Measurements from ENCODE around the gene ST6GALNAC4. TPM values are rescaled to one million over a fixed set of nuclear protein-coding genes. Genes with fewer than 3 reads are reported as not detected.

ST6GALNAC4 gene
- total RNA-seq, result 28.0 and 28.3 TPM in 2 replicates

GRCh38 chr9:127916720-127917581 is at the start of gene ST6GALNAC4:
Gene ST6GALNAC4, minus strand, starts transcription at chr9:127917041. Its CDS starts 622 bp downstream, at chr9:127916419.
- H3K27me3 Mint-ChIP-seq, result peaks cover under 1% of the 10 kb centered on the region
- peaks cover 44% of the 10 kb centered on the region for H3K4me1 Mint-ChIP-seq

GRCh38 chr9:127965953-127966352 is 49.1 kb upstream of the ST6GALNAC4 start:
- no peak for DNase-seq
- Mint-ChIP-seq H3K27ac (peak overlapping the region; percentile 90), H3K9me3 (no peaks in the 10 kb centered on the region), H3K36me3 (ENCODE audit: low read depth) (peaks cover 27% of the 10 kb centered on the region), H3K4me1 (peaks cover 87% of the 10 kb centered on the region), H3K27me3 (no peaks in the 10 kb centered on the region), H3K4me3 (peak overlapping the region; percentile 96)
- intact Hi-C loops (cut with micrococcal nuclease), result no loop called here

More at GRCh38 chr9:127916720-127917581, at the start of gene ST6GALNAC4:
- Mint-ChIP-seq H3K36me3 (ENCODE audit: low read depth) (peaks cover 15% of the 10 kb centered on the region), H3K27ac (peak within 1 kb of the TSS; percentile 87), H3K4me3 (peak within 1 kb of the TSS; percentile 86), H3K9me3 (no peaks in the 10 kb centered on the region)
- DNase-seq, result peak; percentile 98
- intact Hi-C loops (cut with micrococcal nuclease), result loop anchor here (1.0 to 5.0 kb wide), 4 partner anchors 12 to 305 kb away; partner anchors contain the start of genes CDK9, ST6GALNAC6 and STXBP1

GRCh38 chr9:127963359-127964064 is 46.7 kb upstream of the ST6GALNAC4 start:
- peak overlapping the region; percentile 72 for H3K27ac Mint-ChIP-seq
- H3K4me3 Mint-ChIP-seq, result peak overlapping the region; percentile 37
- H3K9me3 Mint-ChIP-seq, result no peaks in the 10 kb centered on the region
- peaks cover 86% of the 10 kb centered on the region for H3K4me1 Mint-ChIP-seq
- intact Hi-C loops (cut with micrococcal nuclease), result no loop called here
- peaks cover 41% of the 10 kb centered on the region for H3K36me3 Mint-ChIP-seq (ENCODE audit: low read depth)
- DNase-seq, result no peak
- H3K27me3 Mint-ChIP-seq, result no peaks in the 10 kb centered on the region

GRCh38 chr9:127963041-127963358 is 46.2 kb upstream of the ST6GALNAC4 start:
- Mint-ChIP-seq H3K4me3 (peak overlapping the region; percentile 37), H3K36me3 (ENCODE audit: low read depth) (peaks cover 42% of the 10 kb centered on the region), H3K9me3 (no peaks in the 10 kb centered on the region), H3K4me1 (peaks cover 83% of the 10 kb centered on the region), H3K27ac (peak overlapping the region; percentile 28), H3K27me3 (no peaks in the 10 kb centered on the region)
- intact Hi-C loops (cut with micrococcal nuclease), result no loop called here
- DNase-seq, result no peak

- no peak overlapping the region for H3K4me3 Mint-ChIP-seq
- H3K27ac Mint-ChIP-seq, result no peak overlapping the region
- DNase-seq, result no peak
- no peaks in the 10 kb centered on the region for H3K9me3 Mint-ChIP-seq
- H3K4me1 Mint-ChIP-seq, result peaks cover 81% of the 10 kb centered on the region
- peaks cover 44% of the 10 kb centered on the region for H3K36me3 Mint-ChIP-seq (ENCODE audit: low read depth)
- no peaks in the 10 kb centered on the region for H3K27me3 Mint-ChIP-seq
- intact Hi-C loops (cut with micrococcal nuclease), result no loop called here
Observed at GRCh38 chr9:127962278-127962677, 45.4 kb upstream of the ST6GALNAC4 start.

- intact Hi-C loops (cut with micrococcal nuclease), result no loop called here
- Mint-ChIP-seq H3K4me1 (peaks cover 81% of the 10 kb centered on the region), H3K36me3 (ENCODE audit: low read depth) (peaks cover 41% of the 10 kb centered on the region), H3K27ac (peak overlapping the region; percentile 53), H3K4me3 (peak overlapping the region; percentile 14), H3K9me3 (no peaks in the 10 kb centered on the region), H3K27me3 (no peaks in the 10 kb centered on the region)
- DNase-seq, result no peak
Observed at GRCh38 chr9:127961613-127962155, 44.8 kb upstream of the ST6GALNAC4 start.

GRCh38 chr9:127961155-127961490 is 44.3 kb upstream of the ST6GALNAC4 start:
- Mint-ChIP-seq H3K9me3 (no peaks in the 10 kb centered on the region), H3K36me3 (ENCODE audit: low read depth) (peaks cover 41% of the 10 kb centered on the region), H3K4me1 (peaks cover 77% of the 10 kb centered on the region), H3K4me3 (no peak overlapping the region), H3K27me3 (no peaks in the 10 kb centered on the region), H3K27ac (peak overlapping the region; percentile 53)
- DNase-seq, result no peak
- intact Hi-C loops (cut with micrococcal nuclease), result no loop called here

- Mint-ChIP-seq H3K27me3 (no peaks in the 10 kb centered on the region), H3K36me3 (ENCODE audit: low read depth) (peaks cover 44% of the 10 kb centered on the region), H3K4me3 (peak overlapping the region; percentile 6), H3K27ac (peak overlapping the region; percentile 62), H3K4me1 (peaks cover 78% of the 10 kb centered on the region), H3K9me3 (no peaks in the 10 kb centered on the region)
- intact Hi-C loops (cut with micrococcal nuclease), result no loop called here
- DNase-seq, result no peak
Observed at GRCh38 chr9:127960410-127961154, 43.7 kb upstream of the ST6GALNAC4 start.

- DNase-seq, result no peak
- H3K9me3 Mint-ChIP-seq, result no peaks in the 10 kb centered on the region
- peak overlapping the region; percentile 6 for H3K4me3 Mint-ChIP-seq
- no peaks in the 10 kb centered on the region for H3K27me3 Mint-ChIP-seq
- H3K27ac Mint-ChIP-seq, result peak overlapping the region; percentile 62
- intact Hi-C loops (cut with micrococcal nuclease), result loop anchor here (1.0 kb wide), 1 partner anchor 10 kb away; no protein-coding TSS in a partner anchor
- H3K36me3 Mint-ChIP-seq (ENCODE audit: low read depth), result peaks cover 42% of the 10 kb centered on the region
- H3K4me1 Mint-ChIP-seq, result peaks cover 78% of the 10 kb centered on the region
Observed at GRCh38 chr9:127959841-127960409, 43.1 kb upstream of the ST6GALNAC4 start.

- Mint-ChIP-seq H3K27ac (peak overlapping the region; percentile 18), H3K4me1 (peaks cover 81% of the 10 kb centered on the region), H3K9me3 (no peaks in the 10 kb centered on the region), H3K4me3 (no peak overlapping the region), H3K36me3 (ENCODE audit: low read depth) (peaks cover 42% of the 10 kb centered on the region), H3K27me3 (no peaks in the 10 kb centered on the region)
- DNase-seq, result no peak
- intact Hi-C loops (cut with micrococcal nuclease), result loop anchor here (1.0 kb wide), 1 partner anchor 11 kb away; no protein-coding TSS in a partner anchor
Observed at GRCh38 chr9:127959398-127959797, 42.6 kb upstream of the ST6GALNAC4 start.

- intact Hi-C loops (cut with micrococcal nuclease), result loop anchor here (1.0 kb wide), 1 partner anchor 12 kb away; no protein-coding TSS in a partner anchor
- no peak for DNase-seq
- Mint-ChIP-seq H3K27me3 (no peaks in the 10 kb centered on the region), H3K27ac (no peak overlapping the region), H3K4me3 (peak overlapping the region; percentile 24), H3K4me1 (peaks cover 82% of the 10 kb centered on the region), H3K36me3 (ENCODE audit: low read depth) (peaks cover 42% of the 10 kb centered on the region), H3K9me3 (no peaks in the 10 kb centered on the region)
Observed at GRCh38 chr9:127958728-127959127, 41.9 kb upstream of the ST6GALNAC4 start.

- no peaks in the 10 kb centered on the region for H3K27me3 Mint-ChIP-seq
- DNase-seq, result peak; percentile 89
- H3K36me3 Mint-ChIP-seq (ENCODE audit: low read depth), result peaks cover 39% of the 10 kb centered on the region
- H3K9me3 Mint-ChIP-seq, result no peaks in the 10 kb centered on the region
- H3K27ac Mint-ChIP-seq, result peak overlapping the region; percentile 72
- peak overlapping the region; percentile 42 for H3K4me3 Mint-ChIP-seq
- intact Hi-C loops (cut with micrococcal nuclease), result loop anchor here (1.0 to 2.0 kb wide), 4 partner anchors 12 to 76 kb away; no protein-coding TSS in a partner anchor
- H3K4me1 Mint-ChIP-seq, result peaks cover 71% of the 10 kb centered on the region
Observed at GRCh38 chr9:127955294-127956015, 38.6 kb upstream of the ST6GALNAC4 start.
